ENCODE data around the gene TRABD. TPM values are rescaled to one million over a fixed set of nuclear protein-coding genes. Genes with fewer than 3 reads are reported as not detected.

Gene TRABD
- total RNA-seq, 2 donors from 2014 or later, result 12.3 to 20.0 TPM

GRCh38 chr22:50180727-50181521 lies 4.8 kb upstream of the TRABD start:
- peaks cover 2 to 35% of the 10 kb centered on the region in 2 donors for H3K4me1 ChIP-seq
- no peaks in the 10 kb centered on the region for H3K9me3 ChIP-seq
- no peaks in the 10 kb centered on the region for H3K27me3 ChIP-seq
- no peak overlapping the region for H3K4me3 ChIP-seq
- H3K27ac ChIP-seq, result no peak overlapping the region
- H3K36me3 ChIP-seq, result no peaks in the 10 kb centered on the region
- DNase-seq (ENCODE audit: low spot score), result no peak
- no peak for TF ChIP-seq CTCF (IDR thresholded peaks at IDR 0.05)

- no peak for TF ChIP-seq CTCF (IDR thresholded peaks at IDR 0.05)
- H3K27ac ChIP-seq, result peak overlapping the region; percentile 59 to 69
- no peak for DNase-seq (ENCODE audit: low spot score)
Observed at GRCh38 chr22:50182176-50183081, 3.3 kb upstream of the TRABD start.

GRCh38 chr22:50183141-50183971 lies 2.4 kb upstream of the TRABD start:
- peak overlapping the region; percentile 59 to 69 for H3K27ac ChIP-seq
- DNase-seq (ENCODE audit: low spot score), result no peak

More at GRCh38 chr22:50182176-50183081, 3.3 kb upstream of the TRABD start:
- H3K36me3 ChIP-seq, result no peaks in the 10 kb centered on the region
- peaks cover 2 to 46% of the 10 kb centered on the region in 2 donors for H3K4me1 ChIP-seq
- no peaks in the 10 kb centered on the region for H3K9me3 ChIP-seq
- no peaks in the 10 kb centered on the region for H3K27me3 ChIP-seq
- no peak overlapping the region for H3K4me3 ChIP-seq

GRCh38 chr22:50184004-50184901 lies 1.5 kb upstream of the TRABD start:
- Histone ChIP-seq H3K4me3 (peak overlapping the region; percentile 80 to 83), H3K9me3 (no peaks in the 10 kb centered on the region), H3K36me3 (no peaks in the 10 kb centered on the region), H3K27me3 (no peaks in the 10 kb centered on the region), H3K4me1 (peaks cover 5 to 48% of the 10 kb centered on the region in 2 donors), H3K27ac (peak overlapping the region; percentile 59 to 69)
- TF ChIP-seq CTCF (IDR thresholded peaks at IDR 0.05), result no peak
- DNase-seq (ENCODE audit: low spot score), result peak; percentile 84

More at GRCh38 chr22:50183141-50183971, 2.4 kb upstream of the TRABD start:
- peaks cover 2 to 41% of the 10 kb centered on the region in 2 donors for H3K4me1 ChIP-seq
- no peaks in the 10 kb centered on the region for H3K9me3 ChIP-seq
- H3K27me3 ChIP-seq, result no peaks in the 10 kb centered on the region
- H3K4me3 ChIP-seq, result no peak overlapping the region
- no peak for TF ChIP-seq CTCF (IDR thresholded peaks at IDR 0.05)
- no peaks in the 10 kb centered on the region for H3K36me3 ChIP-seq
